Measurements from ENCODE around the gene GBF1.

GBF1 gene

GRCh38 chr10:102406815-102407214 lies 161.5 kb downstream of the GBF1 start:
- H3K27ac ChIP-seq = no peak overlapping the region
- H3K27me3 ChIP-seq (ENCODE audit: control insufficient read depth, insufficient read depth, low read length) = no peaks in the 10 kb centered on the region
- no peak overlapping the region for H3K9ac ChIP-seq
- no peak overlapping the region for H3K4me3 ChIP-seq (ENCODE audit: low read depth, low read length)
- H3K4me2 ChIP-seq (ENCODE audit: low read length) = no peak overlapping the region
- H3K9me3 ChIP-seq (ENCODE audit: control insufficient read depth, low read length) = no peaks in the 10 kb centered on the region
- no peak overlapping the region for H2AFZ ChIP-seq
- no peaks in the 10 kb centered on the region for H3K36me3 ChIP-seq (ENCODE audit: control insufficient read depth, insufficient read depth, low read length)
- no peak for TF ChIP-seq CTCF (IDR thresholded peaks at IDR 0.05)
- no peaks in the 10 kb centered on the region for H3K79me2 ChIP-seq
- H3K4me1 ChIP-seq = peaks cover 15% of the 10 kb centered on the region

- Histone ChIP-seq H3K9ac (no peak overlapping the region), H3K27me3 (ENCODE audit: control insufficient read depth, insufficient read depth, low read length) (no peaks in the 10 kb centered on the region), H3K36me3 (ENCODE audit: control insufficient read depth, insufficient read depth, low read length) (no peaks in the 10 kb centered on the region), H2AFZ (no peak overlapping the region), H3K27ac (no peak overlapping the region), H3K4me1 (peaks cover 15% of the 10 kb centered on the region), H3K4me2 (ENCODE audit: low read length) (no peak overlapping the region), H3K79me2 (no peaks in the 10 kb centered on the region), H3K9me3 (ENCODE audit: control insufficient read depth, low read length) (no peaks in the 10 kb centered on the region), H3K4me3 (ENCODE audit: low read depth, low read length) (no peak overlapping the region)
- no peak for TF ChIP-seq CTCF (IDR thresholded peaks at IDR 0.05)
These were observed 162.2 kb downstream of the GBF1 start for GRCh38 chr10:102407425-102408130.

GRCh38 chr10:102408131-102408727 lies 162.9 kb downstream of the GBF1 start:
- Histone ChIP-seq H3K27me3 (ENCODE audit: control insufficient read depth, insufficient read depth, low read length) (no peaks in the 10 kb centered on the region), H3K9ac (no peak overlapping the region), H3K27ac (peak overlapping the region; percentile 53), H3K79me2 (no peaks in the 10 kb centered on the region), H3K4me2 (ENCODE audit: low read length) (no peak overlapping the region), H2AFZ (peak overlapping the region; percentile 91), H3K4me3 (ENCODE audit: low read depth, low read length) (no peak overlapping the region), H3K36me3 (ENCODE audit: control insufficient read depth, insufficient read depth, low read length) (no peaks in the 10 kb centered on the region), H3K9me3 (ENCODE audit: control insufficient read depth, low read length) (no peaks in the 10 kb centered on the region), H3K4me1 (peaks cover 15% of the 10 kb centered on the region)
- no peak for TF ChIP-seq CTCF (IDR thresholded peaks at IDR 0.05)

- no peak overlapping the region for H3K9ac ChIP-seq
- H2AFZ ChIP-seq = peak overlapping the region; percentile 91
- TF ChIP-seq CTCF (IDR thresholded peaks at IDR 0.05) = no peak
- no peak overlapping the region for H3K4me3 ChIP-seq (ENCODE audit: low read depth, low read length)
- H3K9me3 ChIP-seq (ENCODE audit: control insufficient read depth, low read length) = no peaks in the 10 kb centered on the region
- H3K27ac ChIP-seq = peak overlapping the region; percentile 53
- no peaks in the 10 kb centered on the region for H3K79me2 ChIP-seq
- no peaks in the 10 kb centered on the region for H3K27me3 ChIP-seq (ENCODE audit: control insufficient read depth, insufficient read depth, low read length)
- H3K4me2 ChIP-seq (ENCODE audit: low read length) = peak overlapping the region; percentile 53
- H3K36me3 ChIP-seq (ENCODE audit: control insufficient read depth, insufficient read depth, low read length) = no peaks in the 10 kb centered on the region
- H3K4me1 ChIP-seq = peaks cover 12% of the 10 kb centered on the region
These were observed 163.6 kb downstream of the GBF1 start for GRCh38 chr10:102408728-102409603.
